HG02588 (cell line): ENCODE measurements around the gene SLC25A14.
"Not testable (repeated sequence)": the region's sequence is repeated elsewhere in the genome, so short reads cannot be mapped to it uniquely, and the experiment has no call there.

Experiments
- ATAC-seq: cut with Tn5 transposase; IDR thresholded peaks from one replicate; pipeline ENCODE4 v1.9.1; 2021; ENCODE audit warnings: mild to moderate bottlenecking, moderate library complexity; ENCODE audit not compliant: unreplicated experiment

Gene SLC25A14

DNA sequence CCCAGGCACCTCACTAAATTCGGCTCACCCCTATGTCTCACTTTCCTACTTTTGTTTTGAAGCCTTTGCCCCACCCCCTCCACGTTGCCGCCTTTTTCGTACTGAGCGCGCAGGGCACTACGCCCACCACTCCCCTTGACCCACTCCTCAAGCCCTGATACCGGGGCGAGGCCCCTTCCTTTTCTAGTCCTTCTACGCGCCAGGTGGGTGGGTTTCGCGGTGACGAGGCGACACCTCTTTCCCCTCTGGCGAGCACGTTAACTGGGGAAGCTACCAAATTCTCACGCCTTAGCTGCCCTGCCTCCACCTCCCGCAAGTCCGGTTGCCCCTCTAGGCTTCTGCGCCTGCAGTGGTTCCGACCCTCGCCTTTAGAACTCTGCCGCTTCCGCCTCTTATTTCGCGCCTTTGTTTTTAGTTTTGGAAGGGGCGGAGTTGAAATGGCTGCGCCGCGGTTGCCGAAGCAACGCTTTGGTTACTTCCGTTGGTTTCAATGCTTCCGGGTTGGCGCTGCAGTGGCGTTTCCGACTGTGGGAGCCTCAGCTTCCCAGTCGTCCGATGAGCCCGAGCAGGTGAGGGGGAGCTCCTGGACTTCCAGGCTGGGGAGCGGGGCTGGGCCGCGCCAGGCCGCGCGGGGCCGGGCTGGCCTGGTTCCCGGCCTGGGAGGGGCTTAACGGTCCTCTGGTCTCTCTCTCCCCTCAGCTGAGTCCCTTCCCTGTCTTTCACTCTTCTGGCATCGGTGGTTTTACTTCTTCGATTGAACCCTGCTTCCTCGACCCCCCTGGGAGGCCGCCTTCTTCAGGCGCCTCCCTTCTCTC is at the start of gene SLC25A14:
TSS of gene SLC25A14 (plus strand) at position 512 of the 815 bp plus-strand sequence. CDS start 360 bp downstream, outside the sequence.
- peak; percentile 97 for ATAC-seq

- no peak for ATAC-seq
These were observed 44.0 kb upstream of the SLC25A14 start for GRCh38 chrX:130295519-130296296.

DNA sequence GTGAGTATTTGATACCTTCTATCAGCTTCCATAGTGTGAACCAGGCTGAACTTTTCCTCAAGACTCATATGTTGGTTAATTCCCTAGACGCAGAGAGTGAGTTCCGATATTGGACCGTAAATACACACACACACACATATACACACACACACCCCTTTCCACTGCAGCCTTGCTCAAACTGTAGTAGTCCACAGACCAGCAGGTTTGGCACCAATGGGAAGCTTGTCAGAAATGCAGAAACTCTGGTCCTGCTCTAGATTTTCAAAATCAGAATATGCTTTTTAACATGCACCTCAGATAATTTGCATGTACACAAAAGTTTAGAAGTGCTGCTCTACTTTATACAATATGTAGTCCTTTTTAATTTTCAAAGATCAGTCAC is 43.4 kb upstream of the SLC25A14 start:
- ATAC-seq = no peak

GRCh38 chrX:130296743-130297142 is 43.0 kb upstream of the SLC25A14 start:
- no peak for ATAC-seq

- ATAC-seq = no peak
These were observed 40.3 kb upstream of the SLC25A14 start for GRCh38 chrX:130299279-130300009.

DNA sequence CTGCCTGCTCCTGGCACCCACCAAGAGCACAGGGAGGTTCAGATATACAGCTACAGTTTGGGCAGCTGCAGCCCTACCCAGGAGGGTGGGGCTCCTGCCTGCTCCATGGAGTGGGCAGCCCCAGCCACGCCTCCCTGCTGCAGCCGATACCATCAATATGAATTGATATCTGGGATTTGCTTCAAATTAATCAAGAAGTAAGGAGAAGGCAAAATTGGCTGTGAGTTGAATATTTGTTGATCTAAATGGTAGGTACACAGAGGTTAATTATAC is 39.8 kb upstream of the SLC25A14 start:
- no peak for ATAC-seq

- ATAC-seq = no peak
These were observed 38.3 kb upstream of the SLC25A14 start for GRCh38 chrX:130301405-130301804.

- no peak for ATAC-seq
These were observed 37.7 kb upstream of the SLC25A14 start for GRCh38 chrX:130301977-130302376.

- ATAC-seq = no peak
These were observed 34.9 kb upstream of the SLC25A14 start for GRCh38 chrX:130304587-130305368.

DNA sequence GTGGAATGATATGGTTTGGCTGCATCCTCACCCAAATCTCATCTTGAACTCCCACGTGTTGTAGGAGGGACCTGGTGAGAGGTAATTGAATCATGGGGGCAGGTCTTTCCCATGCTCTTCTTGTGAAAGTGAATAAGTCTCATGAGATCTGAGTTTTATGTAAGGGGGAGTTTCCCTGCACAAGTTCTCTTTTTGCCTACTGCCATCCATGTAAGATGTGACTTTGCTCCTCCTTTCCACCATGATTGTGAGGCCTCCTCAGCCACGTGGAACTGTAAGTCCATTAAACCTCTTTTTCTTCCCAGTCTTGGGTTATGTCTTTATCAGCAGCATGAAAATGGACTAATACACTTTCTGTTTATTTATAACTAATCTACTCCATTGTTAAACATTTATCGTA is 19.8 kb upstream of the SLC25A14 start:
- ATAC-seq = not testable (repeated sequence)

DNA sequence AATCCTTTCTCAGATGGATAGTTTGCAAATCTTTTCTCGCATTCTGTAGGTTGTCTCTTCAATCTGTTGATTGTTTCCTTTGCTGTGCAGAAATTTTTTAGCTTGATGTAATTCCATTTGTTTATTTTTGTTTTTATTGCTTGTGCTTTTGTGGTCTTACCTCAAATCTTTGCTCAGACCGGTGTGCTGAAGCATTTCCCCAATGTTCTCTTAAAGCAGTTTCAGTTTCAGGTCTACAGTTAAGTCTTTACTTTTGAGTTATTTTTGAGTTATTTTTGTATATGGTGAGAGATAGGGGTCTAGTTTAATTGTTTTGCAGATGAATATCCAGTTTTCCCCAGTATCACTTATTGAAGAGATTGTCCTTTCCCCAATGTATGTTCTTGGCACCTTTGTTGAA is 18.2 kb upstream of the SLC25A14 start:
- peak; percentile 51 for ATAC-seq

DNA sequence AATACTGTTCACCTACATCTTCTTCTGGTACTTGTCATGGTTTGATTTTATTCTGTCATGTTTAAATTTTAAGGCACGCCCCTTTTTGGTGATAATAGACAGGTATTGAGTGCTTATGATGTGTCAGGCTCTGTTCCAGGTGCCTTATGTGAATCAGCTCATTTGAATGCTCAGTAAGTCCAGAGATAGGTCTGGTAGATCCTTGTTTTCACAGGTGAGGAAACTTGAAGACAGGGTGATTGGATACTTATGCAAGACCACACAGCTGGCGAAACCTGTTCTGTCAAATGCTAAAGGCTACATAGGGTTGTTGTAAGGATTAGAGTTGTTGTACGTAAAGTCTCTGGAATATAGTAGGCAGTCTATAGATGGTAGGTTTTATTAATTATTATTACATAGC is 9.6 kb upstream of the SLC25A14 start:
- ATAC-seq = no peak

- ATAC-seq = peak; percentile 67
These were observed 9.0 kb upstream of the SLC25A14 start for GRCh38 chrX:130330706-130331105.

GRCh38 chrX:130336531-130336930 is 3.2 kb upstream of the SLC25A14 start:
- ATAC-seq = no peak

DNA sequence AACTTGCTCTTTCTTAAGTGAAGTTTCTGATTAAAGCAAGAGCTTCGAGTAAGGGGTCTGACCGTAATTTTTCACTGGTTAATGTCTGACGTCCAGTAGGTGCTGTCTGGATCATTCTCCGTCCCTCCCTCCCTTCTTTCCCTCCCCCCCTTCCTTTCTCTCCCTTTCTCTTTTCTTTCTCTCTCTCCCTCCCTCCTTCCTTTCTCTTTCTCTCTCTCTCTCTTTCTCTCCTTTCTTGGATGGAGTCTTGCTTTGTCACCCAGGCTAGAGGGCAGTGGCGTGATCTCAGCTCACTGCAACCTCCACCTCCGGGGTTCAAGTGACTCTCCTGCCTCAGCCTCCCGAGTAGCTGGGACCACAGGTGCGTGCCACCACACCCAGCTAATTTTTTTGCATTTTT is 850 bp upstream of the SLC25A14 start:
- ATAC-seq = not testable (repeated sequence)

DNA sequence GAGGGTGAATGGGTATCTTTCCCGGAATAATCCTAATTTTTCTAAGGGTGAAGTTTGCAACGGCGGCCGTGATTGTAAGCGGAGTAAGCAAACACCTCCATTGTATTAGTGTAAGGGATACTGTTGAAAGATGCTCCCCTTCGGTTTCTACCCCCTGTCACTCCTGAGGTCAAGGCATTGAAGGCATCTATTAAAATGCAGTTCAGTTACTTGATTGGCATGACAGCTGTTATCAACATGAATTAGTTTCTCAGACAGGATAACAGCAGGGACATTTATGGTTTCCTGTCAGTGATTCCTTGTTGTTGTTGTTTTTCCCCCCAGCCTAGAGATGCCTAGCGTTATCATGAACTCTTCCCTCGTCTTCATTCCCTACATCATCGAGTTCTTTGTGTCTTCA is 552 bp downstream of the SLC25A14 start:
- ATAC-seq = no peak

- no peak for ATAC-seq
These were observed 3.7 kb downstream of the SLC25A14 start for GRCh38 chrX:130343411-130343810.

DNA sequence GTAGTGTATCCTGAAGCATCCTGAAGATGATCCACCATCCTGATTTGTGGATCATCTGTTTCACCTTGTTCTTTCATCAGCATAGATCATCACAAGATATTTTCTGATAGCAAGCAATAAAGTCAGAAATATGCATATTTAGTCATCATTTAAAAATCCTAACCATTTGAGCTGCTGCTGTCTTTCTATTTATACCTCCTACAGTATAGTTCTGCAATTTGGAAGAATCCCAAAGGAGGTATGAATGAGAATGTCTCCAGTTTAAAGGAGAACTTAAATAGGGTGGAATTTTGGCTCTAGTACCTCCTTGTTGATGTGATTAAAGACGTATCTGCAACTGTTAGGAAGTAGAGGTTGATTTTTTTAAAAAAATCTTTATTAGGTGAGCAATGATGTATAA is 7.6 kb downstream of the SLC25A14 start:
- ATAC-seq = no peak

GRCh38 chrX:130351567-130351966 is 11.8 kb downstream of the SLC25A14 start:
- ATAC-seq = no peak

DNA sequence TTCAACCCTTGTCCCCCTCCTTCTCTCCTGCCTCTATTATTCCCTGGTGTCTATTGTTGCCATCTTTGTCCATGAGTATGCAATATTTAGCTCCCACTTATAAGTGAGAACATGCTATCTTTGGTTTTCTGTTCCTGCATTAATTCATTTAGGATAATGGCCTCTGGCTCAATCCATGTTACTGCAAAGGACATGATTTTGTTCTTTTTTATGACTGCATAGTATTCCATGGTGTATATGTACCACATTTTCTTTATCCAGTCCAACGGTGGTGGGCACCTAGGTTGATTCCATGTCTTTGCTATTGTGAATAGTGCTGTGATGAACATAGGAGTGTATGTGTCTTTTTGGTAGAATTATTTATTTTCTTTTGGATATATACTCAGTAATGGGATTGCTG is 12.3 kb downstream of the SLC25A14 start:
- not testable (repeated sequence) for ATAC-seq

DNA sequence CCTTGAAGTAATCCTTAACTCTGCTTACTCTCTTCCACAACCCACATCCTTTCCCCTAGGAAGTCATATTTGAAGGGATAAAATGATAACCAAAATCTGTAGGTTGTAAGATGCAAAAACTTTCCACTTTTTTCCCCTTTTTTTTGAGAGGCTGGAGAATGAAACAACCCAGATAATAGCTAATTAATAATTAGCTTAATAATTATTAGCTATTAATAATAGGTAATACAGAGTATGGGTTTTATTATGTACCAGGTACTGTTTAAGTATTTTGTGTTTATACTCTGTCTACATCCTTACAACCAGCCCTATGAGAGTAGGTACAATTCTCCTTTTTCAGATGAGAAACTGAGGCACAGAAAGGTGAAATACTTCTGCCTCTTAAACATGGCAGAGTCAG is 36.4 kb downstream of the SLC25A14 start:
- no peak for ATAC-seq
